H9 (cell line): ENCODE results near the gene TSPAN5. TPM values are rescaled to one million over a fixed set of nuclear protein-coding genes. Genes with fewer than 3 reads are reported as not detected.

Source experiments
- DNase-seq: peaks from one replicate; pipeline ENCODE4 v3.0.0-alpha.2; 2017
- H2AFZ ChIP-seq: one replicate; pipeline ENCODE4 v1.6.1; 2013; ENCODE audit warnings: mild to moderate bottlenecking, low read length, control low read depth, moderate library complexity
- H2AK5ac ChIP-seq: 2 replicates; pipeline ENCODE4 v1.6.1; 2013; ENCODE audit warnings: low read length, control low read depth, mixed read lengths; ENCODE audit not compliant: insufficient read length
- H2BK120ac ChIP-seq: one replicate; pipeline ENCODE4 v1.6.1; 2013; ENCODE audit warnings: low read depth, mild to moderate bottlenecking, low read length, control low read depth, inconsistent platforms; ENCODE audit not compliant: poor library complexity, severe bottlenecking
- H2BK12ac ChIP-seq: 2 replicates; pipeline ENCODE4 v1.6.1; 2013; ENCODE audit warnings: low read length, control low read depth, mixed read lengths, low read depth; ENCODE audit not compliant: insufficient read length
- H2BK15ac ChIP-seq: 2 replicates; pipeline ENCODE4 v1.6.1; 2013; ENCODE audit warnings: low read depth, low read length, control low read depth
- H2BK20ac ChIP-seq: one replicate; pipeline ENCODE4 v1.6.1; 2013; ENCODE audit warnings: low read depth, mild to moderate bottlenecking, low read length, control low read depth, inconsistent platforms; ENCODE audit not compliant: poor library complexity, severe bottlenecking
- H2BK5ac ChIP-seq: 2 replicates; pipeline ENCODE4 v1.6.1; 2013; ENCODE audit warnings: low read length, control low read depth, mixed read lengths; ENCODE audit not compliant: insufficient read length
- H3K14ac ChIP-seq: 2 replicates; pipeline ENCODE4 v1.6.1; 2013; ENCODE audit warnings: low read length, control low read depth; ENCODE audit not compliant: insufficient read depth
- H3K18ac ChIP-seq: 2 replicates; pipeline ENCODE4 v1.6.1; 2013; ENCODE audit warnings: low read depth, mild to moderate bottlenecking, mixed read lengths, low read length, control low read depth; ENCODE audit not compliant: insufficient read length
- H3K23ac ChIP-seq: 2 replicates; pipeline ENCODE4 v1.6.1; 2013; ENCODE audit warnings: low read length, control low read depth, mixed read lengths, low read depth; ENCODE audit not compliant: insufficient read length
- H3K23me2 ChIP-seq: 2 replicates; pipeline ENCODE4 v1.6.1; 2013; ENCODE audit warnings: low read depth, mild to moderate bottlenecking, mixed read lengths, low read length, control low read depth; ENCODE audit not compliant: insufficient read length, poor library complexity, severe bottlenecking
- H3K27ac ChIP-seq: 2 replicates; pipeline ENCODE4 v1.5.1; 2013; ENCODE audit warnings: low read length, control low read depth, mixed read lengths, low read depth; ENCODE audit not compliant: insufficient read length
- H3K27me3 ChIP-seq: 2 replicates; pipeline ENCODE4 v1.6.1; 2013; ENCODE audit warnings: low read length, control low read depth, inconsistent platforms; ENCODE audit not compliant: insufficient read depth
- H3K4ac ChIP-seq: 2 replicates; pipeline ENCODE4 v1.6.1; 2013; ENCODE audit warnings: low read depth, mild to moderate bottlenecking, control low read depth, inconsistent platforms, low read length, moderate library complexity
- H3K4me1 ChIP-seq: 2 replicates; pipeline ENCODE4 v1.6.1; 2013; ENCODE audit warnings: low read length, control low read depth, inconsistent platforms; ENCODE audit not compliant: insufficient read depth
- H3K4me2 ChIP-seq: 2 replicates; pipeline ENCODE4 v1.6.1; 2013; ENCODE audit warnings: low read length, control low read depth, mixed read lengths; ENCODE audit not compliant: insufficient read length, insufficient read depth
- H3K56ac ChIP-seq: 2 replicates; pipeline ENCODE4 v1.6.1; 2013; ENCODE audit warnings: low read depth, mild to moderate bottlenecking, mixed read lengths, low read length, control low read depth; ENCODE audit not compliant: insufficient read length
- H3K79me1 ChIP-seq: 2 replicates; pipeline ENCODE4 v1.6.1; 2013; ENCODE audit warnings: low read depth, mild to moderate bottlenecking, moderate library complexity, low read length, control low read depth, inconsistent platforms; ENCODE audit not compliant: insufficient read depth, poor library complexity, severe bottlenecking
- H3K79me2 ChIP-seq: 2 replicates; pipeline ENCODE4 v1.6.1; 2013; ENCODE audit warnings: low read length, control low read depth, inconsistent platforms; ENCODE audit not compliant: insufficient read depth
- H3K9ac ChIP-seq: 2 replicates; pipeline ENCODE4 v1.6.1; 2013; ENCODE audit warnings: low read length, control low read depth, mixed read lengths; ENCODE audit not compliant: insufficient read length; ENCODE audit errors: extremely low read depth
- H3K9me3 ChIP-seq: one replicate; pipeline ENCODE4 v1.6.1; 2013; ENCODE audit warnings: low read depth, low read length, inconsistent platforms; ENCODE audit not compliant: control insufficient read depth
- H3T11ph ChIP-seq: one replicate; pipeline ENCODE4 v1.6.1; 2013; ENCODE audit warnings: mild to moderate bottlenecking, low read length, control low read depth, inconsistent platforms
- H4K20me1 ChIP-seq: one replicate; pipeline ENCODE4 v1.6.1; 2013; ENCODE audit not compliant: control insufficient read depth, insufficient read length, insufficient read depth
- H4K5ac ChIP-seq: 2 replicates; pipeline ENCODE4 v1.6.1; 2013; ENCODE audit warnings: low read depth, mild to moderate bottlenecking, mixed read lengths, low read length, control low read depth; ENCODE audit not compliant: insufficient read length
- H4K8ac ChIP-seq: replicated peaks from 2 replicates; pipeline ENCODE4 v1.6.1; 2013; ENCODE audit warnings: low read length, control low read depth, mixed read lengths, low read depth; ENCODE audit not compliant: insufficient read length
- H4K91ac ChIP-seq: 2 replicates; pipeline ENCODE4 v1.6.1; 2013; ENCODE audit warnings: low read depth, mild to moderate bottlenecking, moderate library complexity, mixed read lengths, low read length, control low read depth; ENCODE audit not compliant: insufficient read length
- H3K27ac Mint-ChIP-seq, 3 experiments: 2 replicates in 2 of 3; 3 replicates in 1 of 3; pipeline ENCODE4 v1.8.0; 2020 to 2021; ENCODE audit warnings: mixed read lengths in 3 of 3, mild to moderate bottlenecking in 1 of 3, moderate library complexity in 1 of 3
- H3K27me3 Mint-ChIP-seq: 2 replicates; pipeline ENCODE4 v1.8.0; 2021; ENCODE audit warnings: low read depth, mild to moderate bottlenecking, moderate library complexity, mixed read lengths
- H3K36me3 Mint-ChIP-seq, 3 experiments: 2 replicates in 2 of 3; 3 replicates in 1 of 3; pipeline ENCODE4 v1.8.0; 2020 to 2021; ENCODE audit warnings: low read depth in 3 of 3, mixed read lengths in 3 of 3; ENCODE audit not compliant: insufficient read depth in 1 of 3
- H3K4me1 Mint-ChIP-seq, 2 experiments: 2 replicates each; pipeline ENCODE4 v1.8.0; 2020; ENCODE audit warnings: mixed read lengths in 2 of 2
- H3K4me3 Mint-ChIP-seq, 2 experiments: 2 replicates in 1 of 2; 3 replicates in 1 of 2; pipeline ENCODE4 v1.8.0; 2020 to 2021; ENCODE audit warnings: mild to moderate bottlenecking in 2 of 2, mixed read lengths in 2 of 2, moderate library complexity in 1 of 2
- H3K9me3 Mint-ChIP-seq, 2 experiments: 2 replicates in 1 of 2; 3 replicates in 1 of 2; pipeline ENCODE4 v1.8.0; 2020; ENCODE audit warnings: mild to moderate bottlenecking in 2 of 2, mixed read lengths in 2 of 2, moderate library complexity in 1 of 2
- WGBS: extraction: QIAGEN DNeasy Blood & Tissue Kit; methylation state at CpG from one replicate; pipeline ENCODE4 v1.1.7; 2013; ENCODE audit warnings: missing lambda C conversion rate, low lambda C conversion rate, mixed read lengths; ENCODE audit not compliant: insufficient read length; ENCODE audit errors: extremely low coverage; 5-methylcytosine and 5-hydroxymethylcytosine counted together
- total RNA-seq: library from RNA; stranded (reverse); gene quantifications from 2 replicates; pipeline ENCODE4 v1.2.1, GENCODE V29; 2021
- TF ChIP-seq, protein P1 (sequence below): fragments of 200-600 bp; sonication (generic); conservative IDR thresholded peaks from 3 replicates; pipeline ENCODE4 v1.8.0; 2021; ENCODE audit warnings: antibody characterized with exemption, mild to moderate bottlenecking

The TSPAN5 gene
- total RNA-seq, 1 experiment from 2014 or later: 7.0 TPM

DNA sequence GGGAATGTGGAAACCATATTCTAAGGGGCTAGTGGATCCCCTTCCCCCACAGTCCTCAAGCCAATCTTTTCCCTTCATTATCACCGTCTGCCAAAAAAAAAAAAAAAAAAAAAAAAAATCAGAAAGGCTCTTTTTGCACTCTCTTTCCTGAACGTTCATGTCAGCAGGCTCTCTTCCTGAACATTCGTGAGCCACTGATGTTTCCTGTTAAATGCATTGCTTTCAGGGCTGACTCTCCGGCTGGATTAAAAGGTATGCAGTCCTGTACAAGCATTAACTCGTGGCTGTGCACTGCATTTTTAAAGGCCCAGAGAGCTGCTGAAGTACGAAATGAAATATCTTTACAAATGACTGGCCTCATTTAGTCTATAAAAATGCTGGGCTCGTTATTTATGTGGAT is 34.0 kb upstream of the TSPAN5 start:
- Histone ChIP-seq H2BK5ac (no peak overlapping the region), H4K20me1 (no peaks in the 10 kb centered on the region), H3K18ac (no peak overlapping the region), H2BK12ac (no peak overlapping the region), H3K23ac (no peak overlapping the region), H3K4me1 (no peaks in the 10 kb centered on the region), H2BK20ac (no peak overlapping the region), H2AK5ac (no peak overlapping the region), H3K27me3 (no peaks in the 10 kb centered on the region), H3K23me2 (no peaks in the 10 kb centered on the region), H2AFZ (no peak overlapping the region), H2BK15ac (no peak overlapping the region), H3K9ac (no peak overlapping the region), H3K9me3 (no peaks in the 10 kb centered on the region), H3K56ac (no peak overlapping the region), H3K4me2 (no peak overlapping the region), H3T11ph (no peak overlapping the region), H3K4ac (no peak overlapping the region), H2BK120ac (no peak overlapping the region), H3K79me1 (no peaks in the 10 kb centered on the region), H3K79me2 (no peaks in the 10 kb centered on the region), H3K27ac (no peak overlapping the region), H4K91ac (no peak overlapping the region), H3K14ac (no peak overlapping the region), H4K8ac (no peak overlapping the region), H4K5ac (no peak overlapping the region)
- Mint-ChIP-seq H3K27me3 (peaks cover 2% of the 10 kb centered on the region; the same call in 1 of the 2 replicates), H3K36me3 (no peaks in the 10 kb centered on the region; a peak in 2 of 7 replicates), H3K9me3 (peaks cover 0 to 7% of the 10 kb centered on the region in 2 experiments; a peak in 4 of 5 replicates), H3K27ac (no peak overlapping the region), H3K4me3 (no peak overlapping the region), H3K4me1 (peaks cover 2 to 3% of the 10 kb centered on the region in 2 experiments; a peak in 1 of 4 replicates)
- WGBS: no CpG with 5 or more reads among the region's 7 CpGs
- TF ChIP-seq, protein P1, sequence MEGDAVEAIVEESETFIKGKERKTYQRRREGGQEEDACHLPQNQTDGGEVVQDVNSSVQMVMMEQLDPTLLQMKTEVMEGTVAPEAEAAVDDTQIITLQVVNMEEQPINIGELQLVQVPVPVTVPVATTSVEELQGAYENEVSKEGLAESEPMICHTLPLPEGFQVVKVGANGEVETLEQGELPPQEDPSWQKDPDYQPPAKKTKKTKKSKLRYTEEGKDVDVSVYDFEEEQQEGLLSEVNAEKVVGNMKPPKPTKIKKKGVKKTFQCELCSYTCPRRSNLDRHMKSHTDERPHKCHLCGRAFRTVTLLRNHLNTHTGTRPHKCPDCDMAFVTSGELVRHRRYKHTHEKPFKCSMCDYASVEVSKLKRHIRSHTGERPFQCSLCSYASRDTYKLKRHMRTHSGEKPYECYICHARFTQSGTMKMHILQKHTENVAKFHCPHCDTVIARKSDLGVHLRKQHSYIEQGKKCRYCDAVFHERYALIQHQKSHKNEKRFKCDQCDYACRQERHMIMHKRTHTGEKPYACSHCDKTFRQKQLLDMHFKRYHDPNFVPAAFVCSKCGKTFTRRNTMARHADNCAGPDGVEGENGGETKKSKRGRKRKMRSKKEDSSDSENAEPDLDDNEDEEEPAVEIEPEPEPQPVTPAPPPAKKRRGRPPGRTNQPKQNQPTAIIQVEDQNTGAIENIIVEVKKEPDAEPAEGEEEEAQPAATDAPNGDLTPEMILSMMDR: no peak
- DNase-seq: no peak
